HG03457 (cell line): Measurements from ENCODE around the gene CPA2.
"Not testable (repeated sequence)": the region's sequence is repeated elsewhere in the genome, so short reads cannot be mapped to it uniquely, and the experiment has no call there.

ENCODE experiments used
- ATAC-seq: cut with Tn5 transposase; IDR thresholded peaks from one replicate; pipeline ENCODE4 v1.9.1; 2021; ENCODE audit warnings: moderate number of reproducible peaks; ENCODE audit not compliant: unreplicated experiment

The CPA2 gene

GRCh38 chr7:130304878-130305277 lies 38.2 kb downstream of the CPA2 start:
- no peak for ATAC-seq

GRCh38 chr7:130305433-130306042 lies 38.9 kb downstream of the CPA2 start:
- ATAC-seq: no peak

DNA sequence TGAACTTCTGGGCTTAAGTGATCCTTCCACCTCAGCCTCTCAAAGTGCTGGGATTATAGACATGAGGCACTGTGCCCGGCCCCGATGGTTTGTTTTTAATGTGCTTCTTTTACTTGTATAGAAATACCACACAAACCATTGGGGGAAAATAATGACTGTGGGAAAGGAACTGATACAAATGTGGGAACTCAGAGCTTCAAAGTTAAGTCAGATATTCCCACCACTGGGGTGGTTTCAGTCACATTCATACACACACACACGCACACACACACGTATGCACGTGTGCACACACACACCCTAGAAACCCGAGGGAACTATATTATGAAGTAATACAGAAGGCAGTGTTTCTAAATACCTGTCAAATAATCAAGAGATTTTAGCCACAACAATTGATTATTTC lies 43.3 kb downstream of the CPA2 start:
- ATAC-seq: no peak

- ATAC-seq: no peak
Measured at GRCh38 chr7:130314305-130314704, 47.6 kb downstream of the CPA2 start.

DNA sequence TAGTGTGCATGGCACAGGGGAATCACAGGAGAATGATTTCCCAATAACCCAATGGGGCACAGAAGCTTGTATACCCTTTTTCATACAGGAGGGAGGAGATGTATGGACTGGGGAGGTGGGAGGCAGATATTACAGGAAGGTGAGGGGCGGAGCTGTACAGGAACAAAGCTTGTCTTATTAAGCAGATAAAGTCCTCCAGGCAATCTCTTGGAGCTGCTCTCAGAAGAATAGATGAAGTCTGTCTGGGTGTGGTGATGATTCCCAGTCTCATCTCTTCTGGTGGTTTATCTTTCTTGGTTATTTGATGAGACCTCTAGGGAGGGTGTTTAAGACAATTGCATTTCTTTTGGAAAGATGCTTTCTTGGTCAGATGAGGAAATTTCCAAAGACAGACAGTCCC lies 52.9 kb downstream of the CPA2 start:
- no peak for ATAC-seq

GRCh38 chr7:130321542-130322229 lies 55.0 kb downstream of the CPA2 start:
- not testable (repeated sequence) for ATAC-seq

DNA sequence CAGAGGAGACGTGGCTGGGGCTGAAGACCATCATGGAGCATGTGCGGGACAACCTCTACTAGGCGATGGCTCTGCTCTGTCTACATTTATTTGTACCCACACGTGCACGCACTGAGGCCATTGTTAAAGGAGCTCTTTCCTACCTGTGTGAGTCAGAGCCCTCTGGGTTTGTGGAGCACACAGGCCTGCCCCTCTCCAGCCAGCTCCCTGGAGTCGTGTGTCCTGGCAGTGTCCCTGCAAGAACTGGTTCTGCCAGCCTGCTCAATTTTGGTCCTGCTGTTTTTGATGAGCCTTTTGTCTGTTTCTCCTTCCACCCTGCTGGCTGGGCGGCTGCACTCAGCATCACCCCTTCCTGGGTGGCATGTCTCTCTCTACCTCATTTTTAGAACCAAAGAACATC lies 56.0 kb downstream of the CPA2 start:
- ATAC-seq: no peak

DNA sequence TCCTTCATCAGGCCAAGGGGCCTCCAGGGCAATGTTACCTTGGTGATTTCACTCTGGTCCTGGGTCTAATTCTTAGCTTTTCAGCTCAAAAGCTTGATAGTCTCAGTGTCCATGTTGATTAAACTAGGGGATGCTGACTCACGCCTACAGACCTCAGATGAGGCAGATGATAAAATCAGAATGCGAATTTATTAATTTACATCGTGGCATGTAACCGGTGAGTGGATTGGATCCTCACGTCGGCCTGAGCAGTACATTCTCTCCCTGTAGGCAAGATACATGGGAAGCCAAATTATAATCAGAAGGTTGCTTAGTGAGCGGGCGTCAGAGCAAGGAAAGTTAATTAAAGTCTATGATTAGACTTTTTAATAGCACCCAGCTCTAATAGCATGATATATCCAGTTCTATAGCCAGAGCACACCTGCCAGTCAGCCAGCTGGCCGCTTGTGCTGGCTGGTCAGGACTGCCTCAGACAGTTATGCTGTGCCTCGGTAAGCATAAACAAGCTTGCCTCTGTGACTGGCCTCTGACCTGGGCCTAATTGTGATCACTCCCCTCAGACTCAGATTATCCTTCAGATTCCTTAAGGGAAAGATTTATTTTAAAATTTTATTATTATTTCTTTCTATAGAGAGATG lies 57.8 kb downstream of the CPA2 start:
- no peak for ATAC-seq

DNA sequence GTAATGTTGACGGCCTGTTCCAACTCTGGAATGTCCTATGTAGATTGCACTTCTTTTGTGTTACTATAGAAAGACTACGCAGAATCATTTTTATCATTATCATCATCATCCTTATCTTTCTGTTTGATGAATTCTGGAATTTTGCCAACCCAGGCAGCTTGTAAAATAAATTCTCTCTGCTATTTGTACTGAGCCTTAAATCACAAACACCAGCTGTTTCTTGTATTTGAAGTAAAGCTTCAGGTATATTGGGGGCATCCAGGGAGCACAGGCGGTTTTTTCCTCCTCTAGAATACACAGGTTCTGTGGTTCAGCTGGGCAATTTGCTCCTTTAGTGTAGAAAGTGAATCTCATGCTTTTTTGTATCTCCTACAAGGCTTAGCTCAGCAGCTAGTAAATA lies 63.0 kb downstream of the CPA2 start:
- ATAC-seq: no peak

GRCh38 chr7:130332259-130333053 lies 65.8 kb downstream of the CPA2 start:
- no peak for ATAC-seq

GRCh38 chr7:130333832-130334231 lies 67.2 kb downstream of the CPA2 start:
- no peak for ATAC-seq

DNA sequence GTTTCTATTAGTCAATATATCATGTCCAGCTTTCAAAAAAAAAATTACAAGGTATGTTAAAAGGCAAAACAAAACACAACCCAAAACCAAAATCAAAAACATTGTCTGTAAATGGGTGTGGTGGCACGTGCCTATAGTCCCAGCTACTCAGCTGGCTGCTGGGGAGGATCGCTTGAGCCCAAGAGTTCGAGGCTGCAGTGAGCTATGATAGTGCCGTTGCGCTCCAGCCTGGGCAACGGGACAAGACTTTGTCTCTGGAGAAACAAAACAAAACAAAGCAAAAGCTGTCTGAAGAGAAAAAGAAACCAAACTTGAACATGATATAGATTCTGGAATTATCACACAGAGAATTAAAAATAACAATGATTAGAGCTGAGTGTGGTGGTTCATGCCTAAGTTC lies 67.6 kb downstream of the CPA2 start:
- ATAC-seq: no peak

DNA sequence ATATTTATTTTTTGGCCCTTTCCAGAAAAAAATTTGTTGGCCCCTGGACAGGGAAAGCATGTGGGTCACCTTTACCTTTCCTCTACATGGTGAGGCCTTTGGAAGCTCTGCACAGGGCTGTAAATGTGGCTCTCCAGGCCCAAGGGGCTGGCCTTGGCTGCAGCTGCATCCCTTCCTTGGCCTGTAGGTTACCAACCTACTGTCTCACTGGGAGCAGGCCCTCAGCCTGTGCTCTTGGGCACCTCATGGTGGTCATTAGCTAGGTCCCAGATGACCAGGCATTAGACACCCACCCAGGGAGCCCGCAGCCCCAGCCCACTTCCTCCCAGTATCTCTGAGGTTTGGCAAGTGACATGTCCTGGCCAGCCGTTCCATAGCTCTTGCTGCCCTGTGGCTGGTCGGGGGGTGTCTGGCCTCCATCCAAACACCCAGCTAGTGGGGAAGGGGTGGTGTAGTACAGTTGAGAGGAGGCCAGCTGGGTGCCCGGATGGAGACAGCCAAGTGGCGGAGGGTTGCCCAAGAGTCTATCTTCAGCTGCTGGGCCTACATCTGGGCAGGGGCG lies 70.8 kb downstream of the CPA2 start:
- ATAC-seq: no peak

GRCh38 chr7:130338233-130338632 lies 71.6 kb downstream of the CPA2 start:
- ATAC-seq: no peak
